ENCODE measurements around the gene RPN2. TPM values are rescaled to one million over a fixed set of nuclear protein-coding genes. Genes with fewer than 3 reads are reported as not detected.

Gene RPN2
- total RNA-seq, 1 experiment from 2014 or later = 222 TPM

GRCh38 chr20:37253087-37253486 is 74.0 kb downstream of the RPN2 start:
- Histone ChIP-seq H3K9me3 (ENCODE audit: low read depth, low read length, poor library complexity, severe bottlenecking) (no peaks in the 10 kb centered on the region), H3K27ac (ENCODE audit: low read depth, low read length, poor library complexity, severe bottlenecking) (no peak overlapping the region), H3K4me3 (ENCODE audit: low read depth, low read length, poor library complexity, severe bottlenecking) (no peak overlapping the region), H3K27me3 (replicated peaks; ENCODE audit: insufficient read depth, low read depth, low read length, poor library complexity) (no peaks in the 10 kb centered on the region), H3K36me3 (ENCODE audit: insufficient read depth, low read length, poor library complexity, severe bottlenecking) (no peaks in the 10 kb centered on the region), H3K4me1 (ENCODE audit: insufficient read depth, low read length, poor library complexity, severe bottlenecking) (no peaks in the 10 kb centered on the region)
- intact Hi-C loops (cut with micrococcal nuclease; ENCODE audit: unreplicated experiment) = no loop called here
- DNase-seq (ENCODE audit: low spot score) = no peak
- TF ChIP-seq EZH2 (IDR thresholded peaks at IDR 0.05; ENCODE audit: borderline replicate concordance, low read depth, low read length, poor library complexity, severe bottlenecking) (no peak), CTCF (conservative IDR thresholded peaks at IDR 0.05; ENCODE audit: low read depth, low read length) (no peak)
- no TSS peak for BruUV-seq (replicated peaks)
- POLR2A ChIA-PET (ENCODE audit: low non-redundant PET) = no interaction called here
- CTCF ChIA-PET = no interaction called here

DNA sequence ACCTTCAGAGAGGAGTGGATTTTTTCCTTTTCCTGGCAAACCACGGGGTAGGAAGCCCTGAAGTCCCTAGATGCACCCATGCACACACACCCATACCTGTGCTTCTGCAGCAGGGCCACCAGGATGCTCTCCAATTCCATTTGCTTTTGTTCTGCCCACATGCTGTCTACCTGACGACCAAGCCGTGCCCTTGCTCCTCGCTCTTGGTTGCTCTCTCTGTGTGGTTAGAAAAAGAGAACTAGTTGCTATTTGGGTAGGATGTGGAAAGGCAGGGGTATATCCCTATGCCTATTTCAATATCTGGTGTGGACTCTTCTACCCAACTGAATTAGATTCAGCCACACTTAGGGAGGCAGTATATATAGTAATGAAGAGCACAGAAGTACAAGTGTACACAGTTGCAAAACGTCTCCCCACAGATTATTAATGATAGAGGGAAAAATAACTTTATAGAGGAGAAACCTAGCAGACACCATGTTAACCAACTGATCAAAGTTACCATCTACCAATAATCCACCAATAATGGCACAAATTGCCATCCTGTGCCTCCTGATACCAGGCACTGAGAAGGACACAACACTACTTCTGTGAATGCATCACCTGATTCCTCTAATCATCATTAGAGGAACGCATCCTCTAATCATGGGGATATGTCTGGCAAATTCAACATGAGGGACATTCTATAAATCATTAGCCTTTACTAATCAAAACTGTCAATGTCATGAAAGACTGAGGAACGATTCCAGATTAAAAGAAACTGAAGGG is 75.2 kb downstream of the RPN2 start:
- H3K9me3 ChIP-seq (ENCODE audit: low read depth, low read length, poor library complexity, severe bottlenecking) = no peaks in the 10 kb centered on the region
- H3K36me3 ChIP-seq (ENCODE audit: insufficient read depth, low read length, poor library complexity, severe bottlenecking) = no peaks in the 10 kb centered on the region
- intact Hi-C loops (cut with micrococcal nuclease; ENCODE audit: unreplicated experiment) = no loop called here
- ChIA-PET POLR2A (ENCODE audit: low non-redundant PET) (no interaction called here), CTCF (no interaction called here)
- TF ChIP-seq EZH2 (IDR thresholded peaks at IDR 0.05; ENCODE audit: borderline replicate concordance, low read depth, low read length, poor library complexity, severe bottlenecking) (no peak), CTCF (conservative IDR thresholded peaks at IDR 0.05; ENCODE audit: low read depth, low read length) (no peak)
- DNase-seq (ENCODE audit: low spot score) = no peak
- no peaks in the 10 kb centered on the region for H3K27me3 ChIP-seq (replicated peaks; ENCODE audit: insufficient read depth, low read depth, low read length, poor library complexity)
- H3K4me3 ChIP-seq (ENCODE audit: low read depth, low read length, poor library complexity, severe bottlenecking) = no peak overlapping the region
- no TSS peak for BruUV-seq (replicated peaks)
- H3K4me1 ChIP-seq (ENCODE audit: insufficient read depth, low read length, poor library complexity, severe bottlenecking) = no peaks in the 10 kb centered on the region
- H3K27ac ChIP-seq (ENCODE audit: low read depth, low read length, poor library complexity, severe bottlenecking) = no peak overlapping the region

DNA sequence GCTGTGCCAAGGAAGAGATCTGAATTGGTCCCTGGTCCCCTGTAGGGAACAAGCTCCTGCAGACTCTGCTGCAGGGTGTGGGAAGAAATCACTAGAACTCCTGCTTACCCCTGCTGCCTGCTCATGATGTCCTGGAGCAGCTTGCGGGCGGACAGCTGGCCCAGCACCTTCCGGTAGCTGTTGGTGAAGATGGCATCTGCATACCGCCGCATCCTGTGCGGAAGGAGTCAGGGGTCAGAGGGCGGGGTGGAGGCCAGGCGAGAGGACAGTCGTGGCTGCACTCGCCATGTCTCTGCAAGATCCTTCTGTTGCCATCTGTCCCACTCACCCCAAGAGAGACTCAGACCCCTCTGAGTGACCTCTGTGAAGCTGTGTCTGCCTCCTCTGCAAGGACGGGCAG is 77.2 kb downstream of the RPN2 start:
- H3K27ac ChIP-seq (ENCODE audit: low read depth, low read length, poor library complexity, severe bottlenecking) = no peak overlapping the region
- intact Hi-C loops (cut with micrococcal nuclease; ENCODE audit: unreplicated experiment) = no loop called here
- no peak for TF ChIP-seq EZH2 (IDR thresholded peaks at IDR 0.05; ENCODE audit: borderline replicate concordance, low read depth, low read length, poor library complexity, severe bottlenecking)
- TF ChIP-seq CTCF (conservative IDR thresholded peaks at IDR 0.05; ENCODE audit: low read depth, low read length) = no peak
- H3K36me3 ChIP-seq (ENCODE audit: insufficient read depth, low read length, poor library complexity, severe bottlenecking) = no peaks in the 10 kb centered on the region
- ChIA-PET POLR2A (ENCODE audit: low non-redundant PET) (no interaction called here), CTCF (no interaction called here)
- H3K9me3 ChIP-seq (ENCODE audit: low read depth, low read length, poor library complexity, severe bottlenecking) = no peaks in the 10 kb centered on the region
- no peak overlapping the region for H3K4me3 ChIP-seq (ENCODE audit: low read depth, low read length, poor library complexity, severe bottlenecking)
- H3K4me1 ChIP-seq (ENCODE audit: insufficient read depth, low read length, poor library complexity, severe bottlenecking) = no peaks in the 10 kb centered on the region
- peaks cover 6% of the 10 kb centered on the region for H3K27me3 ChIP-seq (replicated peaks; ENCODE audit: insufficient read depth, low read depth, low read length, poor library complexity)
- no peak for DNase-seq (ENCODE audit: low spot score)
- no TSS peak for BruUV-seq (replicated peaks)
